HEK293 (cell line): Measurements from ENCODE around the gene TCHP.

ENCODE experiments used
- CTCF ChIA-PET: fragments of 350-600 bp; formaldehyde crosslinking; extraction: SDS; loops from one replicate; lab custom pipeline; 2021; ENCODE audit warnings: antibody characterized with exemption; lab: Yijun Ruan, JAX
- POLR2A ChIA-PET: fragments of 300-600 bp; formaldehyde crosslinking; extraction: SDS; loops from one replicate; lab custom pipeline; 2020; ENCODE audit warnings: antibody characterized with exemption, inconsistent platforms; lab: Yijun Ruan, JAX
- H3K27ac ChIP-seq: fragments of 200-500 bp; sonication (Bioruptor generic); 2 replicates; pipeline ENCODE4 v1.5.1; 2014; ENCODE audit warnings: low read depth, low read length, control low read depth, inconsistent platforms; ENCODE audit errors: extremely low read depth
- H3K36me3 ChIP-seq, 2 experiments: fragments of 200-500 bp in 1 of 2; sonication (Bioruptor generic) in 1 of 2; 1 replicate in 1 of 2; 2 replicates in 1 of 2; pipeline ENCODE4 v1.5.1; 2014 to 2017; ENCODE audit warnings: inconsistent platforms in 2 of 2, low read length in 2 of 2; ENCODE audit not compliant: control insufficient read depth in 2 of 2, insufficient read depth in 1 of 2
- H3K4me1 ChIP-seq: fragments of 200-500 bp; sonication (Bioruptor generic); 2 replicates; pipeline ENCODE4 v1.5.1; 2014; ENCODE audit warnings: mild to moderate bottlenecking, low read length, inconsistent platforms; ENCODE audit not compliant: control insufficient read depth, insufficient read depth
- H3K4me3 ChIP-seq: 2 replicates; pipeline ENCODE4 v1.5.1; 2011; ENCODE audit warnings: low read depth, mild to moderate bottlenecking, control low read depth, low read length, moderate library complexity
- H3K9me3 ChIP-seq: fragments of 200-500 bp; sonication (Bioruptor generic); 2 replicates; pipeline ENCODE4 v1.5.1; 2014; ENCODE audit warnings: low read depth, low read length, inconsistent platforms; ENCODE audit not compliant: control insufficient read depth, insufficient read depth
- GFI1B ChIP-seq: fragments of 450-650 bp; formaldehyde crosslinking; IDR thresholded peaks from 2 replicates; pipeline ENCODE4 v1.5.1; 2016; ENCODE audit warnings: missing biosample characterization, missing genetic modification characterization
- YY2 ChIP-seq: fragments of 450-650 bp; formaldehyde crosslinking; IDR thresholded peaks from 2 replicates; pipeline ENCODE4 v1.5.1; 2016; ENCODE audit warnings: missing biosample characterization, missing genetic modification characterization
- ZNF133 ChIP-seq: fragments of 450-650 bp; formaldehyde crosslinking; IDR thresholded peaks from 2 replicates; pipeline ENCODE4 v1.5.1; 2016; ENCODE audit warnings: missing biosample characterization, missing genetic modification characterization
- ZNF157 ChIP-seq: fragments of 450-650 bp; formaldehyde crosslinking; IDR thresholded peaks from 2 replicates; pipeline ENCODE4 v1.5.1; 2016; ENCODE audit warnings: missing biosample characterization, missing genetic modification characterization
- ZNF221 ChIP-seq: fragments of 450-650 bp; formaldehyde crosslinking; IDR thresholded peaks from 2 replicates; pipeline ENCODE4 v1.5.1; 2017; ENCODE audit warnings: missing biosample characterization, missing genetic modification characterization, borderline replicate concordance
- ZNF501 ChIP-seq: fragments of 450-650 bp; formaldehyde crosslinking; IDR thresholded peaks from 2 replicates; pipeline ENCODE4 v1.5.1; 2016; ENCODE audit warnings: missing biosample characterization, missing genetic modification characterization
- ZNF560 ChIP-seq: fragments of 450-650 bp; formaldehyde crosslinking; IDR thresholded peaks from 2 replicates; pipeline ENCODE4 v1.5.1; 2017; ENCODE audit warnings: missing biosample characterization, missing genetic modification characterization, borderline replicate concordance
- TF ChIP-seq, protein P1 (sequence below): fragments of 450-650 bp; formaldehyde crosslinking; IDR thresholded peaks from 2 replicates; pipeline ENCODE4 v1.5.1; 2016; ENCODE audit warnings: missing biosample characterization, missing genetic modification characterization
- TF ChIP-seq, protein P2 (sequence below): fragments of 450-650 bp; formaldehyde crosslinking; IDR thresholded peaks from 2 replicates; pipeline ENCODE4 v1.5.1; 2016; ENCODE audit warnings: missing biosample characterization, missing genetic modification characterization
- TF ChIP-seq, protein P3 (sequence below): fragments of 450-650 bp; formaldehyde crosslinking; IDR thresholded peaks from 2 replicates; pipeline ENCODE4 v1.5.0; 2017; ENCODE audit warnings: missing biosample characterization, missing genetic modification characterization, borderline replicate concordance
- TF ChIP-seq, protein P4 (sequence below): fragments of 450-650 bp; formaldehyde crosslinking; conservative IDR thresholded peaks from 2 replicates; pipeline ENCODE4 v1.5.1; 2016; ENCODE audit warnings: low read depth, missing biosample characterization, missing genetic modification characterization
- TF ChIP-seq, protein P5 (sequence below): fragments of 450-650 bp; formaldehyde crosslinking; IDR thresholded peaks from 2 replicates; pipeline ENCODE4 v1.5.1; 2016; ENCODE audit warnings: missing biosample characterization, missing genetic modification characterization
- TF ChIP-seq, protein P6 (sequence below): fragments of 450-650 bp; formaldehyde crosslinking; IDR thresholded peaks from 2 replicates; pipeline ENCODE4 v1.5.1; 2016; ENCODE audit warnings: missing biosample characterization, missing genetic modification characterization

TCHP gene

DNA sequence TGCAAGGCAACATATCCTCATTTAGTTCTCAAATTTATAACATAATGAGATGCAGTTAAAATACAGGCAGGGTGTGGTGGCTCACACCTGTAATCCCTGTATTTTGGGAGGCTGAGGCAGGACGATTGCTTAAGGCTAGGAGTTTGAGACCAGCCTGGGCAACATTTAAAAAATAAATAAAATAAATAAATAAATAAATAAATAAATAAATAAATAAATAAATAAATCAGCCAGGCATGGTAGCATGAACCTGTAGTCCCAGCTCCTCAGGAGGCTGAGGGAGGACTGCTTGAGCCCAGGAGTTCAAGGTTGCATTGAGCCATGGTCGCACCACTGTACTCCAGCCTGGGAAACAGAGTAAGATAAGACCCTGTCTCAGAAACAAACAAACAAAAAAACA is 39.4 kb downstream of the TCHP start (continued):
- TF ChIP-seq, protein P1, sequence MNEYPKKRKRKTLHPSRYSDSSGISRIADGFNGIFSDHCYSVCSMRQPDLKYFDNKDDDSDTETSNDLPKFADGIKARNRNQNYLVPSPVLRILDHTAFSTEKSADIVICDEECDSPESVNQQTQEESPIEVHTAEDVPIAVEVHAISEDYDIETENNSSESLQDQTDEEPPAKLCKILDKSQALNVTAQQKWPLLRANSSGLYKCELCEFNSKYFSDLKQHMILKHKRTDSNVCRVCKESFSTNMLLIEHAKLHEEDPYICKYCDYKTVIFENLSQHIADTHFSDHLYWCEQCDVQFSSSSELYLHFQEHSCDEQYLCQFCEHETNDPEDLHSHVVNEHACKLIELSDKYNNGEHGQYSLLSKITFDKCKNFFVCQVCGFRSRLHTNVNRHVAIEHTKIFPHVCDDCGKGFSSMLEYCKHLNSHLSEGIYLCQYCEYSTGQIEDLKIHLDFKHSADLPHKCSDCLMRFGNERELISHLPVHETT (tag by site-specific recombination) = peak; percentile 49; the same call in 1 of the 2 replicates
- TF ChIP-seq GFI1B (tag by site-specific recombination) = peak; percentile 57; the same call in 1 of the 2 replicates
- TF ChIP-seq YY2 (tag by site-specific recombination) = no peak
- TF ChIP-seq, protein P2, sequence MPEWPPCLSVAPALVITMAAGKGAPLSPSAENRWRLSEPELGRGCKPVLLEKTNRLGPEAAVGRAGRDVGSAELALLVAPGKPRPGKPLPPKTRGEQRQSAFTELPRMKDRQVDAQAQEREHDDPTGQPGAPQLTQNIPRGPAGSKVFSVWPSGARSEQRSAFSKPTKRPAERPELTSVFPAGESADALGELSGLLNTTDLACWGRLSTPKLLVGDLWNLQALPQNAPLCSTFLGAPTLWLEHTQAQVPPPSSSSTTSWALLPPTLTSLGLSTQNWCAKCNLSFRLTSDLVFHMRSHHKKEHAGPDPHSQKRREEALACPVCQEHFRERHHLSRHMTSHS (tag by site-specific recombination) = no peak
- TF ChIP-seq, protein P3, sequence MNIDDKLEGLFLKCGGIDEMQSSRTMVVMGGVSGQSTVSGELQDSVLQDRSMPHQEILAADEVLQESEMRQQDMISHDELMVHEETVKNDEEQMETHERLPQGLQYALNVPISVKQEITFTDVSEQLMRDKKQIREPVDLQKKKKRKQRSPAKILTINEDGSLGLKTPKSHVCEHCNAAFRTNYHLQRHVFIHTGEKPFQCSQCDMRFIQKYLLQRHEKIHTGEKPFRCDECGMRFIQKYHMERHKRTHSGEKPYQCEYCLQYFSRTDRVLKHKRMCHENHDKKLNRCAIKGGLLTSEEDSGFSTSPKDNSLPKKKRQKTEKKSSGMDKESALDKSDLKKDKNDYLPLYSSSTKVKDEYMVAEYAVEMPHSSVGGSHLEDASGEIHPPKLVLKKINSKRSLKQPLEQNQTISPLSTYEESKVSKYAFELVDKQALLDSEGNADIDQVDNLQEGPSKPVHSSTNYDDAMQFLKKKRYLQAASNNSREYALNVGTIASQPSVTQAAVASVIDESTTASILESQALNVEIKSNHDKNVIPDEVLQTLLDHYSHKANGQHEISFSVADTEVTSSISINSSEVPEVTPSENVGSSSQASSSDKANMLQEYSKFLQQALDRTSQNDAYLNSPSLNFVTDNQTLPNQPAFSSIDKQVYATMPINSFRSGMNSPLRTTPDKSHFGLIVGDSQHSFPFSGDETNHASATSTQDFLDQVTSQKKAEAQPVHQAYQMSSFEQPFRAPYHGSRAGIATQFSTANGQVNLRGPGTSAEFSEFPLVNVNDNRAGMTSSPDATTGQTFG (tag by site-specific recombination) = no peak
- no peak for TF ChIP-seq ZNF221 (tag by site-specific recombination)
- TF ChIP-seq, protein P4, sequence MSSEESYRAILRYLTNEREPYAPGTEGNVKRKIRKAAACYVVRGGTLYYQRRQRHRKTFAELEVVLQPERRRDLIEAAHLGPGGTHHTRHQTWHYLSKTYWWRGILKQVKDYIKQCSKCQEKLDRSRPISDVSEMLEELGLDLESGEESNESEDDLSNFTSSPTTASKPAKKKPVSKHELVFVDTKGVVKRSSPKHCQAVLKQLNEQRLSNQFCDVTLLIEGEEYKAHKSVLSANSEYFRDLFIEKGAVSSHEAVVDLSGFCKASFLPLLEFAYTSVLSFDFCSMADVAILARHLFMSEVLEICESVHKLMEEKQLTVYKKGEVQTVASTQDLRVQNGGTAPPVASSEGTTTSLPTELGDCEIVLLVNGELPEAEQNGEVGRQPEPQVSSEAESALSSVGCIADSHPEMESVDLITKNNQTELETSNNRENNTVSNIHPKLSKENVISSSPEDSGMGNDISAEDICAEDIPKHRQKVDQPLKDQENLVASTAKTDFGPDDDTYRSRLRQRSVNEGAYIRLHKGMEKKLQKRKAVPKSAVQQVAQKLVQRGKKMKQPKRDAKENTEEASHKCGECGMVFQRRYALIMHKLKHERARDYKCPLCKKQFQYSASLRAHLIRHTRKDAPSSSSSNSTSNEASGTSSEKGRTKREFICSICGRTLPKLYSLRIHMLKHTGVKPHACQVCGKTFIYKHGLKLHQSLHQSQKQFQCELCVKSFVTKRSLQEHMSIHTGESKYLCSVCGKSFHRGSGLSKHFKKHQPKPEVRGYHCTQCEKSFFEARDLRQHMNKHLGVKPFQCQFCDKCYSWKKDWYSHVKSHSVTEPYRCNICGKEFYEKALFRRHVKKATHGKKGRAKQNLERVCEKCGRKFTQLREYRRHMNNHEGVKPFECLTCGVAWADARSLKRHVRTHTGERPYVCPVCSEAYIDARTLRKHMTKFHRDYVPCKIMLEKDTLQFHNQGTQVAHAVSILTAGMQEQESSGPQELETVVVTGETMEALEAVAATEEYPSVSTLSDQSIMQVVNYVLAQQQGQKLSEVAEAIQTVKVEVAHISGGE (tag by site-specific recombination) = peak; percentile 85
- TF ChIP-seq, protein P5, sequence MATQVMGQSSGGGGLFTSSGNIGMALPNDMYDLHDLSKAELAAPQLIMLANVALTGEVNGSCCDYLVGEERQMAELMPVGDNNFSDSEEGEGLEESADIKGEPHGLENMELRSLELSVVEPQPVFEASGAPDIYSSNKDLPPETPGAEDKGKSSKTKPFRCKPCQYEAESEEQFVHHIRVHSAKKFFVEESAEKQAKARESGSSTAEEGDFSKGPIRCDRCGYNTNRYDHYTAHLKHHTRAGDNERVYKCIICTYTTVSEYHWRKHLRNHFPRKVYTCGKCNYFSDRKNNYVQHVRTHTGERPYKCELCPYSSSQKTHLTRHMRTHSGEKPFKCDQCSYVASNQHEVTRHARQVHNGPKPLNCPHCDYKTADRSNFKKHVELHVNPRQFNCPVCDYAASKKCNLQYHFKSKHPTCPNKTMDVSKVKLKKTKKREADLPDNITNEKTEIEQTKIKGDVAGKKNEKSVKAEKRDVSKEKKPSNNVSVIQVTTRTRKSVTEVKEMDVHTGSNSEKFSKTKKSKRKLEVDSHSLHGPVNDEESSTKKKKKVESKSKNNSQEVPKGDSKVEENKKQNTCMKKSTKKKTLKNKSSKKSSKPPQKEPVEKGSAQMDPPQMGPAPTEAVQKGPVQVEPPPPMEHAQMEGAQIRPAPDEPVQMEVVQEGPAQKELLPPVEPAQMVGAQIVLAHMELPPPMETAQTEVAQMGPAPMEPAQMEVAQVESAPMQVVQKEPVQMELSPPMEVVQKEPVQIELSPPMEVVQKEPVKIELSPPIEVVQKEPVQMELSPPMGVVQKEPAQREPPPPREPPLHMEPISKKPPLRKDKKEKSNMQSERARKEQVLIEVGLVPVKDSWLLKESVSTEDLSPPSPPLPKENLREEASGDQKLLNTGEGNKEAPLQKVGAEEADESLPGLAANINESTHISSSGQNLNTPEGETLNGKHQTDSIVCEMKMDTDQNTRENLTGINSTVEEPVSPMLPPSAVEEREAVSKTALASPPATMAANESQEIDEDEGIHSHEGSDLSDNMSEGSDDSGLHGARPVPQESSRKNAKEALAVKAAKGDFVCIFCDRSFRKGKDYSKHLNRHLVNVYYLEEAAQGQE (tag by site-specific recombination) = peak; percentile 79
- TF ChIP-seq ZNF560 (tag by site-specific recombination) = peak; percentile 69; the same call in 1 of the 2 replicates

DNA sequence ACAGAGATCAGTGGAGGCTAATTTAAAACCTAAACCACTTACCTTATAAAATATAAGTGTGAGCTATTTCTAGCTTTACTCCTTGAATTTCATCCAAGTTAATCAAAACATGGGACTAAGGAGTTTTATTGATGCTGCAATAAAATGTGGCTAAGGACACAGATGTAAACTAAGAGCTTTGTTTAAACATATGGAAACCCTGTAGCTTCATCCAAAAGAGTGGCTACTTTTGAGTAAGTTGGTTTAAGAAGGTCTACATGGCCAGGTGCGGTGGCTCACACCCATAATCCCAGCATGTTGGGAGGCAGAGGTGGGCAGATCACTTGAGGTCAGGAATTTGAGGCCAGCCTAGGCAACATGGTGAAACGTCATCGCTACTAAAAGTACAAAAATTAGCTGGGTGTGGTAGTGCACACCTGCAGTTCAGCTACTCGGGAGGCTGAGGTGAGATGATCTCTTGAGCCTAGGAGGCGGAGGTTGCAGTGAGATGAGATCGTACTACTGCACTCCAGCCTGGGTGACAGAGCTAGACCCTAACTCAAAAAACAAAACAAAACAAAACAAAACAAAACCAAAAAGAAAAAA is 40.4 kb downstream of the TCHP start:
- Histone ChIP-seq H3K27ac (no peak overlapping the region), H3K36me3 (peaks cover 21 to 57% of the 10 kb centered on the region in 2 experiments; a peak in 2 of 3 replicates), H3K4me3 (no peak overlapping the region), H3K4me1 (no peaks in the 10 kb centered on the region)
- CTCF ChIA-PET = interaction anchor here (0.7 to 1.1 kb wide), 2 partner anchors 9 to 135 kb away, joined by 3 read pairs; no protein-coding TSS in a partner anchor
- TF ChIP-seq ZNF157 (tag by site-specific recombination) = no peak
- no peak for TF ChIP-seq ZNF501 (tag by site-specific recombination)
- TF ChIP-seq, protein P5 (tag by site-specific recombination) = no peak
- no peak for TF ChIP-seq ZNF133
- TF ChIP-seq, protein P6, sequence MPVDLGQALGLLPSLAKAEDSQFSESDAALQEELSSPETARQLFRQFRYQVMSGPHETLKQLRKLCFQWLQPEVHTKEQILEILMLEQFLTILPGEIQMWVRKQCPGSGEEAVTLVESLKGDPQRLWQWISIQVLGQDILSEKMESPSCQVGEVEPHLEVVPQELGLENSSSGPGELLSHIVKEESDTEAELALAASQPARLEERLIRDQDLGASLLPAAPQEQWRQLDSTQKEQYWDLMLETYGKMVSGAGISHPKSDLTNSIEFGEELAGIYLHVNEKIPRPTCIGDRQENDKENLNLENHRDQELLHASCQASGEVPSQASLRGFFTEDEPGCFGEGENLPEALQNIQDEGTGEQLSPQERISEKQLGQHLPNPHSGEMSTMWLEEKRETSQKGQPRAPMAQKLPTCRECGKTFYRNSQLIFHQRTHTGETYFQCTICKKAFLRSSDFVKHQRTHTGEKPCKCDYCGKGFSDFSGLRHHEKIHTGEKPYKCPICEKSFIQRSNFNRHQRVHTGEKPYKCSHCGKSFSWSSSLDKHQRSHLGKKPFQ (tag by site-specific recombination) = 0 out of 2 replicates have a peak, but pooled peaks have one; percentile 30
- TF ChIP-seq, all 188 proteins: peak for 1
- POLR2A ChIA-PET = no interaction called here
- no peaks in the 10 kb centered on the region for H3K9me3 ChIP-seq
